ENCODE results near the gene CTSD.
"Not testable (repeated sequence)": the region's sequence is repeated elsewhere in the genome, so short reads cannot be mapped to it uniquely, and the experiment has no call there.

GRCh38 chr11:1813356-1813755, 49.6 kb upstream of the CTSD start:
- TF ChIP-seq SMC3 (IDR thresholded peaks at IDR 0.05); CBX8 (IDR thresholded peaks at IDR 0.05); CTCF (IDR thresholded peaks at IDR 0.05); MAZ (IDR thresholded peaks at IDR 0.05; ENCODE audit: borderline replicate concordance, low read depth, low read length); HMGXB4 (CRISPR knock-in tag; IDR thresholded peaks at IDR 0.05; ENCODE audit: borderline replicate concordance); MAFK (IDR thresholded peaks at IDR 0.05; ENCODE audit: partially characterized antibody); MAX (IDR thresholded peaks at IDR 0.05); ELK1 (IDR thresholded peaks at IDR 0.05; ENCODE audit: low read depth, low read length); HOXB5 (CRISPR knock-in tag; IDR thresholded peaks at IDR 0.05); EP300 (IDR thresholded peaks at IDR 0.05); POLR2A (IDR thresholded peaks at IDR 0.05; ENCODE audit: low read length); POLR2AphosphoS2 (conservative IDR thresholded peaks at IDR 0.05; ENCODE audit: low read length); RFX5 (IDR thresholded peaks at IDR 0.05); SREBF2 (IDR thresholded peaks at IDR 0.05): not testable (repeated sequence)

Data from A549 (cell line).